Measurements from ENCODE around the gene QPCT.
"Not testable (repeated sequence)": the region's sequence is repeated elsewhere in the genome, so short reads cannot be mapped to it uniquely, and the experiment has no call there.

QPCT gene

GRCh38 chr2:37396890-37397565 is 52.6 kb downstream of the QPCT start:
- Histone ChIP-seq H3K4me1 (ENCODE audit: control insufficient read depth in 5 of 5, insufficient read depth in 5 of 5, low read length in 5 of 5) (no peaks in the 10 kb centered on the region), H3K9ac (ENCODE audit: low read length in 5 of 5) (no peak overlapping the region), H3K4me3 (ENCODE audit: low read depth in 1 of 5, low read length in 5 of 5) (no peak overlapping the region), H3K27me3 (ENCODE audit: control insufficient read depth in 5 of 5, insufficient read depth in 4 of 5, low read length in 5 of 5) (no peaks in the 10 kb centered on the region), H3K27ac (ENCODE audit: low read depth, low read length) (no peak overlapping the region), H3K9me3 (ENCODE audit: control insufficient read depth in 5 of 5, low read length in 5 of 5) (no peaks in the 10 kb centered on the region), H3K36me3 (ENCODE audit: control insufficient read depth in 5 of 5, insufficient read depth in 5 of 5, low read length in 5 of 5) (no peaks in the 10 kb centered on the region)

GRCh38 chr2:37398990-37399389 is 54.6 kb downstream of the QPCT start:
- no peaks in the 10 kb centered on the region for H3K36me3 ChIP-seq (ENCODE audit: control insufficient read depth in 5 of 5, insufficient read depth in 5 of 5, low read length in 5 of 5)
- H3K9me3 ChIP-seq (ENCODE audit: control insufficient read depth in 5 of 5, low read length in 5 of 5), result no peaks in the 10 kb centered on the region
- no peak overlapping the region for H3K27ac ChIP-seq (ENCODE audit: low read depth, low read length)
- no peak overlapping the region for H3K9ac ChIP-seq (ENCODE audit: low read length in 5 of 5)
- H3K4me1 ChIP-seq (ENCODE audit: control insufficient read depth in 5 of 5, insufficient read depth in 5 of 5, low read length in 5 of 5), result no peaks in the 10 kb centered on the region
- no peak overlapping the region for H3K4me3 ChIP-seq (ENCODE audit: low read depth in 1 of 5, low read length in 5 of 5)
- no peaks in the 10 kb centered on the region for H3K27me3 ChIP-seq (ENCODE audit: control insufficient read depth in 5 of 5, insufficient read depth in 4 of 5, low read length in 5 of 5)

- Histone ChIP-seq H3K9ac (ENCODE audit: low read length in 5 of 5) (no peak overlapping the region), H3K4me1 (ENCODE audit: control insufficient read depth in 5 of 5, insufficient read depth in 5 of 5, low read length in 5 of 5) (no peaks in the 10 kb centered on the region), H3K4me3 (ENCODE audit: low read depth in 1 of 5, low read length in 5 of 5) (no peak overlapping the region), H3K27ac (ENCODE audit: low read depth, low read length) (no peak overlapping the region), H3K36me3 (ENCODE audit: control insufficient read depth in 5 of 5, insufficient read depth in 5 of 5, low read length in 5 of 5) (no peaks in the 10 kb centered on the region), H3K27me3 (ENCODE audit: control insufficient read depth in 5 of 5, insufficient read depth in 4 of 5, low read length in 5 of 5) (no peaks in the 10 kb centered on the region), H3K9me3 (ENCODE audit: control insufficient read depth in 5 of 5, low read length in 5 of 5) (no peaks in the 10 kb centered on the region)
Observed at GRCh38 chr2:37400041-37400440, 55.6 kb downstream of the QPCT start.

GRCh38 chr2:37402636-37403035 is 58.2 kb downstream of the QPCT start:
- Histone ChIP-seq H3K9me3 (ENCODE audit: control insufficient read depth in 5 of 5, low read length in 5 of 5) (no peaks in the 10 kb centered on the region), H3K4me3 (ENCODE audit: low read depth in 1 of 5, low read length in 5 of 5) (no peak overlapping the region), H3K9ac (ENCODE audit: low read length in 5 of 5) (no peak overlapping the region), H3K4me1 (ENCODE audit: control insufficient read depth in 5 of 5, insufficient read depth in 5 of 5, low read length in 5 of 5) (no peaks in the 10 kb centered on the region), H3K27ac (ENCODE audit: low read depth, low read length) (no peak overlapping the region), H3K27me3 (ENCODE audit: control insufficient read depth in 5 of 5, insufficient read depth in 4 of 5, low read length in 5 of 5) (no peaks in the 10 kb centered on the region), H3K36me3 (ENCODE audit: control insufficient read depth in 5 of 5, insufficient read depth in 5 of 5, low read length in 5 of 5) (no peaks in the 10 kb centered on the region)

GRCh38 chr2:37405781-37406180 is 61.4 kb downstream of the QPCT start:
- H3K9me3 ChIP-seq (ENCODE audit: control insufficient read depth in 5 of 5, low read length in 5 of 5), result no peaks in the 10 kb centered on the region
- H3K36me3 ChIP-seq (ENCODE audit: control insufficient read depth in 5 of 5, insufficient read depth in 5 of 5, low read length in 5 of 5), result no peaks in the 10 kb centered on the region
- H3K9ac ChIP-seq (ENCODE audit: low read length in 5 of 5), result no peak overlapping the region
- H3K4me3 ChIP-seq (ENCODE audit: low read depth in 1 of 5, low read length in 5 of 5), result no peak overlapping the region
- H3K4me1 ChIP-seq (ENCODE audit: control insufficient read depth in 5 of 5, insufficient read depth in 5 of 5, low read length in 5 of 5), result no peaks in the 10 kb centered on the region
- no peaks in the 10 kb centered on the region for H3K27me3 ChIP-seq (ENCODE audit: control insufficient read depth in 5 of 5, insufficient read depth in 4 of 5, low read length in 5 of 5)
- no peak overlapping the region for H3K27ac ChIP-seq (ENCODE audit: low read depth, low read length)

- no peaks in the 10 kb centered on the region for H3K36me3 ChIP-seq (ENCODE audit: control insufficient read depth in 5 of 5, insufficient read depth in 5 of 5, low read length in 5 of 5)
- no peak overlapping the region for H3K27ac ChIP-seq (ENCODE audit: low read depth, low read length)
- no peak overlapping the region for H3K4me3 ChIP-seq (ENCODE audit: low read depth in 1 of 5, low read length in 5 of 5)
- no peaks in the 10 kb centered on the region for H3K27me3 ChIP-seq (ENCODE audit: control insufficient read depth in 5 of 5, insufficient read depth in 4 of 5, low read length in 5 of 5)
- peaks cover 0 to 8% (median 3%) of the 10 kb centered on the region in 5 donors for H3K4me1 ChIP-seq (ENCODE audit: control insufficient read depth in 5 of 5, insufficient read depth in 5 of 5, low read length in 5 of 5)
- H3K9ac ChIP-seq (ENCODE audit: low read length in 5 of 5), result no peak overlapping the region
- no peaks in the 10 kb centered on the region for H3K9me3 ChIP-seq (ENCODE audit: control insufficient read depth in 5 of 5, low read length in 5 of 5)
Observed at GRCh38 chr2:37412231-37412630, 67.8 kb downstream of the QPCT start.

- H3K9me3 ChIP-seq (ENCODE audit: control insufficient read depth in 5 of 5, low read length in 5 of 5); H3K4me1 ChIP-seq (ENCODE audit: control insufficient read depth in 5 of 5, insufficient read depth in 5 of 5, low read length in 5 of 5); H3K36me3 ChIP-seq (ENCODE audit: control insufficient read depth in 5 of 5, insufficient read depth in 5 of 5, low read length in 5 of 5); H3K4me3 ChIP-seq (ENCODE audit: low read depth in 1 of 5, low read length in 5 of 5); H3K27me3 ChIP-seq (ENCODE audit: control insufficient read depth in 5 of 5, insufficient read depth in 4 of 5, low read length in 5 of 5); H3K27ac ChIP-seq (ENCODE audit: low read depth, low read length): not testable (repeated sequence)
- H3K9ac ChIP-seq (ENCODE audit: low read length in 5 of 5), result peak overlapping the region in 1 of 5 donors; percentile 4
Observed at GRCh38 chr2:37413911-37414469, 69.6 kb downstream of the QPCT start.

- Histone ChIP-seq H3K27ac (ENCODE audit: low read depth, low read length) (no peak overlapping the region), H3K4me3 (ENCODE audit: low read depth in 1 of 5, low read length in 5 of 5) (peak overlapping the region in 1 of 5 donors; percentile 9), H3K36me3 (ENCODE audit: control insufficient read depth in 5 of 5, insufficient read depth in 5 of 5, low read length in 5 of 5) (no peaks in the 10 kb centered on the region), H3K9me3 (ENCODE audit: control insufficient read depth in 5 of 5, low read length in 5 of 5) (no peaks in the 10 kb centered on the region), H3K4me1 (ENCODE audit: control insufficient read depth in 5 of 5, insufficient read depth in 5 of 5, low read length in 5 of 5) (peaks cover 0 to 8% (median 3%) of the 10 kb centered on the region in 5 donors), H3K9ac (ENCODE audit: low read length in 5 of 5) (no peak overlapping the region), H3K27me3 (ENCODE audit: control insufficient read depth in 5 of 5, insufficient read depth in 4 of 5, low read length in 5 of 5) (no peaks in the 10 kb centered on the region)
Observed at GRCh38 chr2:37414470-37414949, 70.1 kb downstream of the QPCT start.

GRCh38 chr2:37415128-37415820 is 70.8 kb downstream of the QPCT start:
- H3K27me3 ChIP-seq (ENCODE audit: control insufficient read depth in 5 of 5, insufficient read depth in 4 of 5, low read length in 5 of 5), result no peaks in the 10 kb centered on the region
- H3K36me3 ChIP-seq (ENCODE audit: control insufficient read depth in 5 of 5, insufficient read depth in 5 of 5, low read length in 5 of 5), result no peaks in the 10 kb centered on the region
- H3K9ac ChIP-seq (ENCODE audit: low read length in 5 of 5), result no peak overlapping the region
- no peak overlapping the region for H3K27ac ChIP-seq (ENCODE audit: low read depth, low read length)
- peaks cover 0 to 8% (median 3%) of the 10 kb centered on the region in 5 donors for H3K4me1 ChIP-seq (ENCODE audit: control insufficient read depth in 5 of 5, insufficient read depth in 5 of 5, low read length in 5 of 5)
- H3K9me3 ChIP-seq (ENCODE audit: control insufficient read depth in 5 of 5, low read length in 5 of 5), result no peaks in the 10 kb centered on the region
- H3K4me3 ChIP-seq (ENCODE audit: low read depth in 1 of 5, low read length in 5 of 5), result no peak overlapping the region

GRCh38 chr2:37417321-37417720 is 72.9 kb downstream of the QPCT start:
- H3K4me3 ChIP-seq (ENCODE audit: low read depth in 1 of 5, low read length in 5 of 5), result no peak overlapping the region
- H3K9me3 ChIP-seq (ENCODE audit: control insufficient read depth in 5 of 5, low read length in 5 of 5), result no peaks in the 10 kb centered on the region
- peaks cover 0 to 8% (median 3%) of the 10 kb centered on the region in 5 donors for H3K4me1 ChIP-seq (ENCODE audit: control insufficient read depth in 5 of 5, insufficient read depth in 5 of 5, low read length in 5 of 5)
- H3K27me3 ChIP-seq (ENCODE audit: control insufficient read depth in 5 of 5, insufficient read depth in 4 of 5, low read length in 5 of 5), result no peaks in the 10 kb centered on the region
- H3K9ac ChIP-seq (ENCODE audit: low read length in 5 of 5), result no peak overlapping the region
- H3K27ac ChIP-seq (ENCODE audit: low read depth, low read length), result no peak overlapping the region
- H3K36me3 ChIP-seq (ENCODE audit: control insufficient read depth in 5 of 5, insufficient read depth in 5 of 5, low read length in 5 of 5), result no peaks in the 10 kb centered on the region

Data from subcutaneous abdominal adipose tissue (tissue), 5 donors.